Right lobe of liver (tissue), 6 donors: ENCODE measurements around the gene CREB3L2. TPM values are rescaled to one million over a fixed set of nuclear protein-coding genes. Genes with fewer than 3 reads are reported as not detected.
A peak's percentile ranks its signal among the peaks of the same experiment; 100 is the strongest.

Experiments used
- ATAC-seq, 4 donors: fragments of 200-7000 bp; cut with Tn5 transposase; one replicate each; pipeline ENCODE4 v1.9.1; 2020; ENCODE audit warnings: mild to moderate bottlenecking in 4 of 4, moderate library complexity in 4 of 4
- DNase-seq, 3 donors: peaks; one replicate each; pipeline ENCODE4 v3.0.0-alpha.2; 2020
- H3K27ac ChIP-seq, 3 donors: fragments of 200-600 bp; one replicate each; pipeline ENCODE4 v1.8.0; 2022
- H3K27me3 ChIP-seq, 2 donors: fragments of 200-600 bp; one replicate each; pipeline ENCODE4 v1.8.0; 2022
- H3K36me3 ChIP-seq, 4 donors: fragments of 200-600 bp; sonication (generic) in 1 of 4; one replicate each; pipeline versions ENCODE4 v1.5.1 to v1.8.0; 2017 to 2022; ENCODE audit warnings: control low read depth in 1 of 4
- H3K4me1 ChIP-seq, 4 donors: fragments of 200-600 bp; sonication (generic) in 1 of 4; one replicate each; pipeline versions ENCODE4 v1.5.1 to v1.8.0; 2017 to 2022; ENCODE audit warnings: control low read depth in 1 of 4
- H3K4me3 ChIP-seq, 3 donors: fragments of 200-600 bp; one replicate each; pipeline ENCODE4 v1.8.0; 2022
- H3K9me3 ChIP-seq, 4 donors: fragments of 200-600 bp; sonication (generic) in 1 of 4; one replicate each; pipeline versions ENCODE4 v1.5.1 to v1.8.0; 2017 to 2022; ENCODE audit warnings: control low read depth in 1 of 4
- CTCF ChIP-seq, 4 donors: fragments of 200-600 bp in 3 of 4; fragments of 450-650 bp in 1 of 4; IDR thresholded peaks; one replicate each; pipeline versions ENCODE4 v1.5.1 to v1.8.0; 2016 to 2022; ENCODE audit warnings: antibody characterized with exemption in 4 of 4, mild to moderate bottlenecking in 2 of 4
- POLR2A ChIP-seq: fragments of 450-650 bp; IDR thresholded peaks from one replicate; pipeline ENCODE4 v1.6.1; 2017; ENCODE audit warnings: antibody characterized with exemption, mild to moderate bottlenecking
- WGBS: methylation state at CpG from one replicate; pipeline ENCODE4 v1.1.6; 2018; ENCODE audit warnings: low coverage, low lambda C conversion rate; ENCODE audit not compliant: insufficient coverage; ENCODE audit errors: missing lambda C conversion rate; 5-methylcytosine and 5-hydroxymethylcytosine counted together
- intact Hi-C, 2 donors: fragments of 100-400 bp; cut with DNase I; formaldehyde crosslinking; loops; one replicate each; pipeline versions ENCODE4 v1.11.2 to v1.14.1; 2022
- total RNA-seq, 6 experiments: library from RNA; depleted of rRNA in 2 of 6; stranded (reverse); fragments of >200 nt in 2 of 6; fragmentation: NEBNext Ultra II Directional in 3 of 6; extraction: Animal tissue kit (Norgen Biotek cat#: 25700) in 3 of 6; gene quantifications; one replicate each; pipeline versions ENCODE4 v1.1.0 to v1.2.4, GENCODE V29; 2016 to 2023
- donor health status: DM: no; HTN: yes; CAD: no.
- donor health status: DM: no; HTN: no; CAD: no.
- donor health status: DM: no; HTN: no; CAD: no.
- donor health status: DM: no; HTN: yes; CAD: no.
- donor health status: DM: no; HTN: yes; CAD: no.

CREB3L2 gene
- total RNA-seq, 6 experiments from 2014 or later = 11.5 to 29.9 (median 18.2) TPM

- intact Hi-C loops = no loop called here
- no peak for DNase-seq
- Histone ChIP-seq H3K27me3 (no peaks in the 10 kb centered on the region), H3K4me1 (peaks cover 0 to 28% (median 5%) of the 10 kb centered on the region in 4 donors), H3K4me3 (no peak overlapping the region), H3K9me3 (no peaks in the 10 kb centered on the region), H3K27ac (no peak overlapping the region), H3K36me3 (no peaks in the 10 kb centered on the region)
- no peak for ATAC-seq
- TF ChIP-seq POLR2A (no peak), CTCF (IDR thresholded peaks at IDR 0.05) (no peak)
Measured at GRCh38 chr7:137937202-137937560, 64.7 kb downstream of the CREB3L2 start.

GRCh38 chr7:137936509-137937201, 65.2 kb downstream of the CREB3L2 start:
- Histone ChIP-seq H3K27ac (no peak overlapping the region), H3K36me3 (no peaks in the 10 kb centered on the region), H3K9me3 (no peaks in the 10 kb centered on the region), H3K27me3 (no peaks in the 10 kb centered on the region), H3K4me3 (no peak overlapping the region), H3K4me1 (peaks cover 0 to 28% (median 5%) of the 10 kb centered on the region in 4 donors)
- ATAC-seq = no peak
- WGBS = 72% methylated on average over 4 of the region's 9 CpGs
- DNase-seq = no peak
- TF ChIP-seq POLR2A (no peak), CTCF (IDR thresholded peaks at IDR 0.05) (no peak)
- intact Hi-C loops = no loop called here

- H3K36me3 ChIP-seq = no peaks in the 10 kb centered on the region
- peak in 1 of 3 donors; percentile 51 for DNase-seq
- WGBS = 40% methylated on average over 5 of the region's 7 CpGs
- no peaks in the 10 kb centered on the region for H3K27me3 ChIP-seq
- peak overlapping the region in 1 of 3 donors; percentile 20 for H3K27ac ChIP-seq
- no peak overlapping the region for H3K4me3 ChIP-seq
- intact Hi-C loops = no loop called here
- H3K4me1 ChIP-seq = peaks cover 0 to 24% (median 5%) of the 10 kb centered on the region in 4 donors
- ATAC-seq = peak; percentile 47 to 59 (median 54)
- H3K9me3 ChIP-seq = no peaks in the 10 kb centered on the region
- TF ChIP-seq POLR2A (no peak), CTCF (IDR thresholded peaks at IDR 0.05) (no peak)
Measured at GRCh38 chr7:137935884-137936508, 65.9 kb downstream of the CREB3L2 start.

GRCh38 chr7:137934941-137935883, 66.7 kb downstream of the CREB3L2 start:
- DNase-seq = no peak
- peak in 1 of 4 donors; percentile 39 for ATAC-seq
- Histone ChIP-seq H3K36me3 (no peaks in the 10 kb centered on the region), H3K27me3 (no peaks in the 10 kb centered on the region), H3K27ac (peak overlapping the region in 1 of 3 donors; percentile 20), H3K4me1 (peaks cover 0 to 16% (median under 1%) of the 10 kb centered on the region in 4 donors), H3K9me3 (no peaks in the 10 kb centered on the region), H3K4me3 (peak overlapping the region in 1 of 3 donors; percentile 10)
- WGBS = 45% methylated on average over 8 of the region's 8 CpGs
- TF ChIP-seq CTCF (IDR thresholded peaks at IDR 0.05) (no peak), POLR2A (no peak)
- intact Hi-C loops = no loop called here
